Daoy (cell line): ENCODE data around the gene SFMBT1. TPM values are rescaled to one million over a fixed set of nuclear protein-coding genes. Genes with fewer than 3 reads are reported as not detected.

ENCODE experiments used
- DNase-seq: peaks from one replicate; pipeline ENCODE4 v3.0.0-alpha.2; 2015; ENCODE audit warnings: low read depth
- total RNA-seq: library from RNA; depleted of rRNA; stranded (reverse); fragments of >200 nt; shearing (Covaris generic); gene quantifications from 2 replicates; pipeline ENCODE4 v1.2.3, GENCODE V29; 2014

The SFMBT1 gene
- total RNA-seq, 1 experiment from 2014 or later: 18.3 TPM

- no peak for DNase-seq
Observed at GRCh38 chr3:52889901-52890300, 156.0 kb downstream of the SFMBT1 start.

GRCh38 chr3:52887166-52887565 is 158.7 kb downstream of the SFMBT1 start:
- DNase-seq: no peak

GRCh38 chr3:52886049-52886730 is 159.7 kb downstream of the SFMBT1 start:
- no peak for DNase-seq

- no peak for DNase-seq
Observed at GRCh38 chr3:52882377-52882776, 163.5 kb downstream of the SFMBT1 start.

- DNase-seq: no peak
Observed at GRCh38 chr3:52881871-52882270, 164.0 kb downstream of the SFMBT1 start.

- DNase-seq: no peak
Observed at GRCh38 chr3:52880474-52880873, 165.4 kb downstream of the SFMBT1 start.

- no peak for DNase-seq
Observed at GRCh38 chr3:52880047-52880446, 165.8 kb downstream of the SFMBT1 start.

- DNase-seq: no peak
Observed at GRCh38 chr3:52879581-52879980, 166.3 kb downstream of the SFMBT1 start.

GRCh38 chr3:52879090-52879489 is 166.8 kb downstream of the SFMBT1 start:
- no peak for DNase-seq

GRCh38 chr3:52877085-52877484 is 168.8 kb downstream of the SFMBT1 start:
- DNase-seq: no peak

GRCh38 chr3:52874864-52875587 is 170.8 kb downstream of the SFMBT1 start:
- no peak for DNase-seq

GRCh38 chr3:52874160-52874701 is 171.6 kb downstream of the SFMBT1 start:
- DNase-seq: no peak

GRCh38 chr3:52873433-52874159 is 172.3 kb downstream of the SFMBT1 start:
- no peak for DNase-seq

GRCh38 chr3:52872245-52872644 is 173.6 kb downstream of the SFMBT1 start:
- no peak for DNase-seq

- DNase-seq: no peak
Observed at GRCh38 chr3:52871761-52872160, 174.1 kb downstream of the SFMBT1 start.

- no peak for DNase-seq
Observed at GRCh38 chr3:52870471-52870870, 175.4 kb downstream of the SFMBT1 start.

GRCh38 chr3:52866427-52866826 is 179.4 kb downstream of the SFMBT1 start:
- DNase-seq: no peak

GRCh38 chr3:52865994-52866393 is 179.9 kb downstream of the SFMBT1 start:
- DNase-seq: no peak

GRCh38 chr3:52860424-52860768 is 185.5 kb downstream of the SFMBT1 start:
- DNase-seq: no peak

- no peak for DNase-seq
Observed at GRCh38 chr3:52859686-52860423, 186.0 kb downstream of the SFMBT1 start.

- DNase-seq: no peak
Observed at GRCh38 chr3:52857864-52858263, 188.0 kb downstream of the SFMBT1 start.

- DNase-seq: no peak
Observed at GRCh38 chr3:52857133-52857532, 188.7 kb downstream of the SFMBT1 start.
